Activated CD8-positive, alpha-beta memory T cell treated with anti-CD3 and anti-CD28 coated beads, Interleukin-2, amount 50 U/mL, for 24 hours (primary cell): ENCODE results near the gene GYPC.
"Not testable (repeated sequence)": the region's sequence is repeated elsewhere in the genome, so short reads cannot be mapped to it uniquely, and the experiment has no call there.

Experiments
- DNase-seq: peaks from one replicate; pipeline ENCODE4 v3.0.0-alpha.2; 2020; ENCODE audit errors: extremely low read depth

GYPC gene, protein sequence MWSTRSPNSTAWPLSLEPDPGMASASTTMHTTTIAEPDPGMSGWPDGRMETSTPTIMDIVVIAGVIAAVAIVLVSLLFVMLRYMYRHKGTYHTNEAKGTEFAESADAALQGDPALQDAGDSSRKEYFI

GRCh38 chr2:126655500-126656430 lies at the start of gene GYPC:
GYPC (plus strand) TSS chr2:126656158; CDS start chr2:126656264, 106 bp downstream.
- DNase-seq = no peak

DNA sequence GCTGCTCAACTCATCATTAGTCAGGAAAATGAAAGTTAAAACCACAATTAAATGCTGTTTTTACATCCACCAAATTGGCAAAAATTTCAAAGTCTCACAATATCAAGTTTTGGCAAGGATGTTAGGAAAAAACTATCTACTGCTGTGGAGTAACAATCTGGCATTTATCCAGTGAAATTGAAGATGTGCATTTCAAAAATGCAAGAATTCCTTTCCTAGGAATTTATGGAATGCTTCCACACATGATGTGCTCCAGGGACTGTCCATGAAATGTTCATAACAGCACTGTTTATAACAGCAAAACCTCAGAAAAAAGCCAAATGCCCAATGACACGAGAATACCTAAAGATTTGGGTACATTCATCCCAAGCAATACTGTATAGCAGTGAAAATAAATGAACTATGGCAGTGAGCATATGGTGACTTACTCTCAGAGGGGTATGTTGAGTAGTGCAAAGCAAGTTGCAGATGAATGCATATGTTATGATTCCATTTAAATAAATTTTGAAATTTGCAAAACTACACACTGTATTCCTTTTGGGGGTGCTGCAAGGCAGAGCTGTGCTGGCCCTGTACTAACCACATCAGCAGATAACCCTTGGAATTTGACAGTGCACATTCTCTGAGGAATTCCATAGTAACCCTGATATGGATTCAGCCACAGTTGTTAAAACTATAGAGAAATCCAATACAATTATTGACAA lies 41.3 kb upstream of the GYPC start:
- DNase-seq = no peak

DNA sequence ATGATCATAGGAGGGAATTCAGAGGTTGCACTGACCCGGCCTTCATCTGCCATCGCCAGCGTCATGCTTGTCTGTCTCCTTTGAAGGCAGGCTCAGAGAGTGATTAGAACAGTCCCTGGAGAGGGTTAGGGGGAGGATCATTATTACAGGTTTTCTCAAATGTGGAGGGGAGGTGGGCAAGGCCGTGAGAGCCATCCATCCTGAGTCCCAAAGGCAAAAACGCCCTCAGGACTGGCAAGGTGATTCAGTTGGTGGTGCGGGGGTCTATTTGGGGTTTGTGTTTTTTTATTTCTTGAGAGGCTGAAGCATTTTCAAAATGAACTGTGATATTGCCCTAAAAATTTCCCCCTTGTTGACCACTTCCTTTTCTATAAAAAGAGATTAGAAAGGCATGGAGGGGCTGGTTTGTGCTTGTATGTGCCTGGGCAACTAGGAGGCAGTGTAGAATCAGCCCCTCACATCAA lies 39.3 kb upstream of the GYPC start:
- no peak for DNase-seq

- DNase-seq = no peak
Observed at GRCh38 chr2:126620302-126620701, 35.7 kb upstream of the GYPC start.

DNA sequence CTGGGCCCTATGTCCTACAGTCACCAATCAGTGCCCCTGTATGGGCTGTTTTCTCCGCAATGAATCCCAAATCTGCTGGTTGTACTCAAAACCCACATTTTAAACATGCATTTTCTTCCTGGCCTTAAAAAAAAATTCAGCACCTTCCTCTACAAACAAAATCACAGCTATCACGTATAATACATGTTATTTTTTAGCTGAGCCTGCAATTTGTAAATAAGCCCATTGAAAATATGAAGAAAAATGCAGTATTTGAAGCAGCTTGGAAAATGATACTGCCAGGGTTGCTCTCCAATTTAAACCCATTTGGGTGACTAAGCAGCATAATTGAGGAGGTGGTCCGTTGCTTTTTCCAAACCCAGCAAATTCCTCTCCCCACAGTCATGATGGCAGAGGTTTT lies 33.0 kb upstream of the GYPC start:
- DNase-seq = no peak

DNA sequence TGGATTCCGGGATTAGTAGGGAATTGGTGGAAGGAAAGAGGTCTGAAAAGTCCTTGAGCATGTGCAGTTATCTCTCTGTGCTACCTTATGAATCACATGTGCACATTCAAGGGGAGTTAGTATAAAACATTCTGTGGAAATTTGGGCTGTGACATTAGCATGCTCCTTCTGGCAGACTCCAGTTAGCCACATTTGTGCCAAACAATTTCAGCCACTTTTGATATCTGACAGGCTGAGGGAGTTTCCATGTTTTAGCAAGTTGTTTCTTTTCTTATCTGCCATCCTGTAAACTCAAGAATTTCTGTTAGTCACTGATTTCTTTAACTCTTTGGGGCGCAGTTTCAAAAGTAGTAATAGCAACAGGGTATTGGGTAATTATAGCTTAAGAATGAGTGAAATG lies 28.3 kb upstream of the GYPC start:
- no peak for DNase-seq

DNA sequence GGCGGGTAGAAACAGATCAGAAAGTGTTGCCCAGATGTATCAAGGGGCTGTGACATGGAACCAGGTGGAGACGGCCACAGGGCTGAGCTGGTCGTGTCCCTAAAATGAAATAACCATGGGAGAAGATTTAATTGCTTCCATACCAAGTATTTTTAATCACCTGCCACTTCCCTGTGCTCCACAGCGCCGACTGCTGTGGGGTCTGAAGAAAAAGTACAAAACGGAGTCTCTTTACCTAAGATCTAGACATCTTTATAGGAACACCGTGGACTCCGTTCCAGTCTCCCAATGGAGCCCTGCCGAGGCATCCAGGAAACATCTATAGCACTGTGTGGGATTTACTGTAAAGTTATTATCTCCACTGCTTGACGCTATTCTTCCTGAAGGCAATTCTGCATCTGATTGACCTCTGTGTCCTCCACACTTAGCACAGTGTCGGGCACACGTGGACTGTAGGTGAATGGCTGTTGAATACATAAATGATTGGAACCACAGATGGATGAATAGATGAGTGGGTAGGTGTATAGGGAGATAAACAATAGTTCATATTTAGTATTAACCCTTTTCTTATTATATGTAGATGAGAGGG lies 21.6 kb upstream of the GYPC start:
- DNase-seq = no peak

- DNase-seq = no peak
Observed at GRCh38 chr2:126635281-126635680, 20.7 kb upstream of the GYPC start.

- DNase-seq = no peak
Observed at GRCh38 chr2:126635736-126636135, 20.2 kb upstream of the GYPC start.

DNA sequence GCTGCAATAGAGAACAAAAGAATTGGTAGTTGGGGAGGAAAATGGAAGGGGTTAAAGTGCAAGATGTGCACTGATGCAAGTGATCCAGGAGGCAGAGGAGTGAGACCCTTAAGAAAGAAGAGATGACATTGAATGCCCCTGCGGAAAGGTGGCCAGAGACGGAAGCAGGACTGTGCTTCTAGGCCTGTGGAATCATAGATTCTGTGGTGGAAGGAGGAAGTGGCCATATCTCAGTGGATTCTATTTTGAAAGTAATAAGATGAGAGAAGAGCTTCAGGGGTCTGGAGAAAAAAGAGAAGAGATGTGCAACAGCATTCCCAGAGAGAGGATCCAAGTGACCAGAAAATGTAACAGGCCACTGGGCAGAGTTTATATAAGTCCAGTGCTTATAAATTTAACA lies 18.6 kb upstream of the GYPC start:
- no peak for DNase-seq

GRCh38 chr2:126638746-126639145 lies 17.2 kb upstream of the GYPC start:
- no peak for DNase-seq

- DNase-seq = no peak
Observed at GRCh38 chr2:126639276-126639675, 16.7 kb upstream of the GYPC start.

DNA sequence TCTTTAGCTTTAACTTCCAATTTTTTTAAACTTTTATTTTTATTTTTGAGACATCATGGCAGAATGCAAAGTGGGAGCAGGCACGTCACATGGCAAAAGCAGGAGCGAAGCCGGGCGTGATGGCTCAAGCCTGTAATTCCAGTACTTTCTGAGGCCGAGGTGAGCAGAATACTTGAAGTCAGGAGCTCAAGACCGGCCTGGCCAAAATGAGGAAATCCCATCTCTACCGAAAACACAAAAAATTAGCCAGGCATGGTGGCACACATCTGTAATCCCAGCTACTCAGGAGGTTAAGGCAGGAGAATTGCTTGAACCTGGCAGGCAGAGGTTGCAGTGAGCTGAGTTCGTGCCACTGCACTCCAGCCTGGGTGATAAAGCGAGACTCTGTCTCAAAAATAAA lies 14.7 kb upstream of the GYPC start:
- DNase-seq = not testable (repeated sequence)

DNA sequence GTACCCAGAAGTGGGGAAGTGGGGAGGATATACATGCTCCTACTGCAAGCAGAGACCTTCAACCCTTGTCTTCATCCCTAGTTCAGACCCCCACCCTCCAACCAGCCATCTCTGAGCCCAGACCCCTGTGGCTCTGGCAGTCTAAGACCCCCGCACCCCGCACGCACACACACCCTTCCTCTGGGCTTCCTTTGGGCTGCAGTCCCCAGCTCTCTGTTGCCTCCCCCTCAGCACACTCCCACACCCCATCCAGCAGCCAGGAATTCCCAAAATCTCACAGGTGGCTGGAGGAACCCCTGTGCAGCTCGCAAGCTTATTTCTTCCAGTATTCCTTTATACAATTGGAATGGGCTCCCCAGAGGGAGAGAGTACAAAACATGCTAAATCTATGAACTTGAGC lies 13.9 kb upstream of the GYPC start:
- DNase-seq = no peak

DNA sequence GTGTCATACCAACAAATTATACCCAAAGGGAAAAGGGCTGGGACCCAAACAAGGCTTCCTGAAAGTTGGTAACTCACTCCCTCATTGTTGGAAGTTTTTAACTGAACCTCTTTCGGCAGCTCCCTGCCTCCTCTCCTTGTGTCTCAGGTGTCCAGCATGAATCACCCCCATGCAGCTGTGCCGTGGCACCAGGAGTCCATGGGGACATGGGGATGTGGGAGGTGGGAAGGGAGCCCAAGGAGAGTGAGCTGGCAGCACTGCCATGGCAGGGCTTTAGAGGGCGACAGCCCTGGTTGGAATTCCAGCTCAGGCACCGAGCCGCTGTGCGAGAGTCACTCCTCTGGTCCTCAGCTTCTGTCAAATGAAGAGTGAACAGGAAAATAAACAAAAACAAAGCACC lies 12.5 kb upstream of the GYPC start:
- no peak for DNase-seq

GRCh38 chr2:126643972-126644371 lies 12.0 kb upstream of the GYPC start:
- no peak for DNase-seq

DNA sequence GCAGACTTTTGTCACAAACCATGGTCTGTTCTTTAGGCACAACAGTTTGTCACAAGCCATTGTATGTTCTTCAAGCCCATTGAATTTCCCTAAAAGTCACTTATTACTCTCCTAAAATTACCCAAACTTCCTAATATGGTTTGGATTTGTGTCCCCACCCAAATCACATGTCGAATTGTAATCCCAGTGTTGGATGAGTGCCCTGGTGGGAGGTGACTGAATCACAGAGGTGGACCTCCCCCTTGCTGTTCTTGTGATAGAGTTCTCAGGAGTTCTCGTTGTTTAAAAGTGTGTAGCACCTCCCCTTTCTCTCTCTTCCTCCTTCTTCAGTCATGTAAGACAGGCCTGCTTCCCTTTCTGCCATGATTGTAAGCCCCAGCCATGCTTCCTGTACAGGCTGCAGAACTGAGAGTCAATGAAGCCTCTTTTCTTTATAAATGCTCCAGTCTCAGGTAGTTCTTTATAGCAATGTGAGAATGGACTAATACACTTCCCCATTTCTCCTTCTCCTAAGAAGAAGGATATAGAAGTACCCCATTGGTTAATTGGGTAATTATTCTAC lies 11.2 kb upstream of the GYPC start:
- DNase-seq = no peak

DNA sequence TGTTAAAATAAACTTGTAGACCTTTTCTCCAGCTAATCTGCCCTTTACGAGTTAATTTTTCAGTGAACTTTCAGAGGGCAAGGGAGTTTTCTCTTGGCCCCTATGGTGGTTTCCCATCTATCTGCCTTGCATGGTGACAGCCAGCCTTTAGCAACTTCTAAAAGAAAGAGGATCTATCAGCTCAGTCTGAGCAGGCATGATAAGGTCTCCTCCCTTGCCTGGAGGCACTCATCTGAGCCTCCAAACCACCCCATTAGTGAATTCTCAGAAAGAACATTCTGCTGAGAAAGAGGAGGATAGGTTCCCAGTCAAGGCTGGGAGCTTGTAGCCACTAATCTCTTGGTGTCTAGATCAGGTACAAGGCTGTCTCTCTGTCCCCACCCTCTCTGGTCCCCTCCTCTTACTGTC lies 10.7 kb upstream of the GYPC start:
- no peak for DNase-seq

DNA sequence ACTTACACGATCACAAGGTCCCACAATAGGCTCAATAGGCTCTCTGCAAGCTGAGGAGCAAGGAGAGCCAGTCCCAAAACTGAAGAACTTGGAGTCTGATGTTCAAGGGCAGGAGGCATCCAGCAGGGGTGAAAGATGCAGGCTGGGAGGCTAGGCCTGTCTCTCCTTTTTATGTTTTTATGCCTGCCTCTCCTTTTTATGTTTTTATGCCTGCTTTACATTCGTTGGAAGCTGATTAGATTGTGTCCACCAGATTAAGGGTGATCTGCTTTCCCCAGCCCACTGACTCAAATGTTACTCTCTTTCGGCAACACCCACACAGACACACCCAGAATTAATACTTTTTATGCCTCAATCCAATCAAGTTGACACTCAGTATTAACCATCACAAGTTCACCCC lies 9.9 kb upstream of the GYPC start:
- no peak for DNase-seq

GRCh38 chr2:126647714-126648344 lies 8.1 kb upstream of the GYPC start:
- DNase-seq = not testable (repeated sequence)

DNA sequence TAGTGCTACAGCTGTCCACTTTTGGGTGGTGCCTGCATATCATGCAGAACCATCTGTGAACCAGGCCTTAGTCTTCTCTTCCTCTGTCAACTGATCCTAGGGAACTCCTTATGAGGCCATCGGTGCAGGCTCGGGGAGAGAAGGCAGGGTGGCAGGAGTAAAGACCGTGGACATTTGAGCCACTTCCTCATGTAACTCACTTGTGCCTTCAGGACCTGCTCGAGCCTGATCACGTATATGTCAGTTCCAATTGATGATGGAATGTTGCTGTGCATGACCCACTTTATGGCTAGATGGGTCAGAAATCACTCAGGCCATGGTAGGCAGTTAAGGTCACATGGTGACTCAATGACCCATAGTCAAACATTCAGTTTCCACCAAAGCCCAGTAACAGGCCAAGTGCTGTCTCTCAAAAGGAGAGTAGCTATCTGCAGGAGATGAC lies 7.6 kb upstream of the GYPC start:
- DNase-seq = not testable (repeated sequence)
